Naive thymus-derived CD4-positive, alpha-beta T cell (primary cell): ENCODE measurements around the gene EBF3. TPM values are rescaled to one million over a fixed set of nuclear protein-coding genes. Genes with fewer than 3 reads are reported as not detected.

Source experiments
- ATAC-seq: fragments of 150-1000 bp; cut with Tn5 transposase; 2 replicates; pipeline ENCODE4 v1.10.0; 2021; ENCODE audit warnings: mild to moderate bottlenecking, moderate library complexity
- CTCF ChIA-PET: fragments of 350-600 bp; sonication (Branson Sonifier 250); formaldehyde crosslinking; loops from one replicate; lab custom pipeline; 2021; ENCODE audit warnings: antibody characterized with exemption; lab: Charles Lee
- POLR2A ChIA-PET: fragments of 350-600 bp; sonication (Branson Sonifier 250); formaldehyde crosslinking; loops from one replicate; lab custom pipeline; 2021; ENCODE audit warnings: antibody characterized with exemption, inconsistent platforms; lab: Charles Lee
- DNase-seq, 9 donors: peaks; one replicate each; pipeline versions ENCODE4 v3.0.0 to v3.0.0-alpha.2; 2020 to 2022; ENCODE audit warnings: mixed read lengths in 1 of 9
- H3K27ac ChIP-seq: one replicate; pipeline ENCODE4 v1.7.0; 2013; ENCODE audit warnings: mild to moderate bottlenecking, low read depth, low read length, moderate library complexity
- H3K27me3 ChIP-seq, 2 donors: one replicate each; pipeline ENCODE4 v1.7.0; 2013; ENCODE audit warnings: low read length in 2 of 2, mild to moderate bottlenecking in 2 of 2, moderate library complexity in 2 of 2; ENCODE audit not compliant: control insufficient read depth in 2 of 2, insufficient read depth in 2 of 2
- H3K36me3 ChIP-seq, 3 experiments: 1 replicate in 2 of 3; 2 replicates in 1 of 3; pipeline ENCODE4 v1.7.0; 2013; ENCODE audit warnings: low read length in 3 of 3, mild to moderate bottlenecking in 3 of 3, moderate library complexity in 1 of 3; ENCODE audit not compliant: insufficient read depth in 3 of 3, control insufficient read depth in 2 of 3
- H3K4me1 ChIP-seq, 2 donors: one replicate each; pipeline ENCODE4 v1.7.0; 2013; ENCODE audit warnings: low read length in 2 of 2, mild to moderate bottlenecking in 2 of 2, moderate library complexity in 1 of 2; ENCODE audit not compliant: control insufficient read depth in 2 of 2, insufficient read depth in 2 of 2
- H3K4me3 ChIP-seq: 2 replicates; pipeline ENCODE4 v1.7.0; 2013; ENCODE audit warnings: mild to moderate bottlenecking, low read length
- H3K9me3 ChIP-seq, 3 experiments: 1 replicate in 2 of 3; 2 replicates in 1 of 3; pipeline ENCODE4 v1.7.0; 2013; ENCODE audit warnings: low read length in 3 of 3; ENCODE audit not compliant: control insufficient read depth in 2 of 3
- H3K27ac Mint-ChIP-seq, 9 donors: one replicate each; pipeline ENCODE4 v1.8.0; 2020 to 2022; ENCODE audit warnings: mixed read lengths in 9 of 9, mild to moderate bottlenecking in 8 of 9, moderate library complexity in 5 of 9, inconsistent platforms in 2 of 9
- H3K27me3 Mint-ChIP-seq, 5 donors: one replicate each; pipeline ENCODE4 v1.8.0; 2021 to 2022; ENCODE audit warnings: mixed read lengths in 5 of 5, mild to moderate bottlenecking in 1 of 5
- H3K36me3 Mint-ChIP-seq, 5 donors: one replicate each; pipeline ENCODE4 v1.8.0; 2020 to 2022; ENCODE audit warnings: mixed read lengths in 5 of 5, mild to moderate bottlenecking in 3 of 5, inconsistent platforms in 1 of 5
- H3K4me1 Mint-ChIP-seq, 7 donors: one replicate each; pipeline ENCODE4 v1.8.0; 2020 to 2022; ENCODE audit warnings: mixed read lengths in 7 of 7, mild to moderate bottlenecking in 3 of 7, inconsistent platforms in 1 of 7
- H3K4me3 Mint-ChIP-seq, 10 donors: one replicate each; pipeline ENCODE4 v1.8.0; 2020 to 2022; ENCODE audit warnings: mild to moderate bottlenecking in 10 of 10, mixed read lengths in 10 of 10, moderate library complexity in 6 of 10, inconsistent platforms in 2 of 10
- H3K9me3 Mint-ChIP-seq, 11 donors: one replicate each; pipeline ENCODE4 v1.8.0; 2020 to 2022; ENCODE audit warnings: mixed read lengths in 11 of 11, mild to moderate bottlenecking in 4 of 11, inconsistent platforms in 1 of 11, moderate library complexity in 1 of 11
- intact Hi-C, 2 donors: fragments of 100-400 bp; cut with micrococcal nuclease; formaldehyde crosslinking; loops; one replicate each; pipeline ENCODE4 v1.15.1; 2023
- polyA plus RNA-seq, 2 donors: library from polyadenylated mRNA; unstranded; fragments of 300-500 nt; fragmentation: Illumina TruSeq; gene quantifications; one replicate each; pipeline ENCODE4 v1.2.3, GENCODE V29; 2021
- total RNA-seq, 6 experiments: library from RNA in 5 of 6; stranded (reverse) in 5 of 6; gene quantifications; 1 replicate in 5 of 6; 2 replicates in 1 of 6; pipeline ENCODE4 v1.2.3 and lab custom pipeline; 2021 to 2026

Gene EBF3
- total and polyA plus RNA-seq, 7 experiments from 2014 or later = not detected

DNA sequence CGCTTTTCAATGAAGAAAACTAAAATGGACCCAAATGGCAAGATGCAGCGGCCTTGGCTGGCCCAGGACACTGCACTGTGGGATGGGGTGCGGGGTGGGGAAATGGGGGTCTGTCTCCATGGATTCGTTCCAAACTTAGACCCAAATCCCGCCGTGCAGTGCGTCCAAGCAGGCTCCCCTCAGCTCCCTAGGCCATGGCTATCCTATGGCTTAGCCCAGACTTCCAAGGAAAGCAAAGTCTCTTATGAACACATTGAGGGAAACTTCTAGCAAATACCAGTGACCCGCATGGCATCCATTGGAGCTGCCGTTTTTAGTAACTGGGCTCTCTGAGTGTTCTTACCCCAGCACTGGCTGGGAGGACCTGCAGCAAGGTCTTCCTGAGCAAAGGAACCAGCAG is 122.5 kb downstream of the EBF3 start:
- Histone ChIP-seq H3K27me3 (no peaks in the 10 kb centered on the region), H3K36me3 (no peaks in the 10 kb centered on the region), H3K4me3 (no peak overlapping the region), H3K9me3 (no peaks in the 10 kb centered on the region), H3K4me1 (no peaks in the 10 kb centered on the region), H3K27ac (no peak overlapping the region)
- intact Hi-C loops = no loop called here
- H3K4me1 Mint-ChIP-seq = no peaks in the 10 kb centered on the region
- no peak overlapping the region for H3K27ac Mint-ChIP-seq
- peaks cover 0 to 1% (median 0%) of the 10 kb centered on the region in 11 donors for H3K9me3 Mint-ChIP-seq
- ChIA-PET POLR2A (no interaction called here), CTCF (no interaction called here)
- ATAC-seq = no peak
- no peak overlapping the region for H3K4me3 Mint-ChIP-seq
- no peaks in the 10 kb centered on the region for H3K27me3 Mint-ChIP-seq
- DNase-seq = no peak
- no peaks in the 10 kb centered on the region for H3K36me3 Mint-ChIP-seq

- POLR2A ChIA-PET = no interaction called here
- Histone ChIP-seq H3K4me1 (no peaks in the 10 kb centered on the region), H3K27me3 (no peaks in the 10 kb centered on the region), H3K27ac (no peak overlapping the region), H3K4me3 (no peak overlapping the region), H3K36me3 (no peaks in the 10 kb centered on the region), H3K9me3 (no peaks in the 10 kb centered on the region)
- Mint-ChIP-seq H3K4me1 (no peaks in the 10 kb centered on the region), H3K9me3 (peaks cover 0 to 1% (median 0%) of the 10 kb centered on the region in 11 donors), H3K27me3 (no peaks in the 10 kb centered on the region), H3K4me3 (no peak overlapping the region), H3K36me3 (no peaks in the 10 kb centered on the region), H3K27ac (no peak overlapping the region)
- no peak for DNase-seq
- ATAC-seq = no peak
- CTCF ChIA-PET = no interaction called here
- intact Hi-C loops = no loop called here
Observed at GRCh38 chr10:129841071-129841470, 123.0 kb downstream of the EBF3 start.

DNA sequence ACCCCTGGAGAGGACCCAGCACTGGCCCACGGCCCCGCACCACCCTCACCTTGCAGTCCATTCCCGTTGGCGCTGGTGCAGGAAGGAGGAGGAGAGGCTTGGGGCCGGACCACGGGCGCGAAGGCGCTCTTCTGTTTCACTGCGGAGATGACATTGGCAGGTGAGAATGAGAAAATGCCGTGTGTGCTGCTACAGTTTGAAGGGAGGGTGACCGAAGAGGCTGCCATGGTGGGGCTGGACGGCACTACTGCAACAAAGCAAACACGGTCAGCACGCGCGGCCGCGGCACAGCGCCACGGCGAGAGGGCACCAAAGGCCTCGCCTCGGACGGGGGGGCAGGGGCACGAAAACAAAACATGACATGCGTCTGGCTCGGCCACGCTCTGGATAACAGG is 123.9 kb downstream of the EBF3 start:
- H3K9me3 Mint-ChIP-seq = peaks cover 0 to 1% (median 0%) of the 10 kb centered on the region in 11 donors
- Histone ChIP-seq H3K27ac (no peak overlapping the region), H3K4me1 (no peaks in the 10 kb centered on the region), H3K36me3 (no peaks in the 10 kb centered on the region), H3K27me3 (no peaks in the 10 kb centered on the region), H3K9me3 (no peaks in the 10 kb centered on the region), H3K4me3 (no peak overlapping the region)
- H3K27me3 Mint-ChIP-seq = no peaks in the 10 kb centered on the region
- no peaks in the 10 kb centered on the region for H3K4me1 Mint-ChIP-seq
- ChIA-PET POLR2A (no interaction called here), CTCF (no interaction called here)
- no peak for DNase-seq
- intact Hi-C loops = no loop called here
- no peak overlapping the region for H3K4me3 Mint-ChIP-seq
- ATAC-seq = no peak
- H3K36me3 Mint-ChIP-seq = no peaks in the 10 kb centered on the region
- H3K27ac Mint-ChIP-seq = no peak overlapping the region

GRCh38 chr10:129839285-129840195 is 124.5 kb downstream of the EBF3 start:
- Histone ChIP-seq H3K27ac (no peak overlapping the region), H3K27me3 (no peaks in the 10 kb centered on the region), H3K36me3 (no peaks in the 10 kb centered on the region), H3K4me1 (no peaks in the 10 kb centered on the region), H3K4me3 (no peak overlapping the region), H3K9me3 (no peaks in the 10 kb centered on the region)
- Mint-ChIP-seq H3K4me3 (no peak overlapping the region), H3K4me1 (no peaks in the 10 kb centered on the region), H3K27me3 (no peaks in the 10 kb centered on the region), H3K27ac (no peak overlapping the region), H3K36me3 (no peaks in the 10 kb centered on the region), H3K9me3 (peaks cover 0 to 1% (median 0%) of the 10 kb centered on the region in 11 donors)
- ChIA-PET CTCF (no interaction called here), POLR2A (no interaction called here)
- ATAC-seq (no peak), DNase-seq (no peak)
- intact Hi-C loops = no loop called here

GRCh38 chr10:129838794-129839193 is 125.3 kb downstream of the EBF3 start:
- Mint-ChIP-seq H3K27ac (no peak overlapping the region), H3K4me1 (no peaks in the 10 kb centered on the region), H3K36me3 (no peaks in the 10 kb centered on the region), H3K27me3 (no peaks in the 10 kb centered on the region), H3K9me3 (peaks cover 0 to 1% (median 0%) of the 10 kb centered on the region in 11 donors), H3K4me3 (no peak overlapping the region)
- H3K4me3 ChIP-seq = no peak overlapping the region
- no peak for DNase-seq
- intact Hi-C loops = no loop called here
- H3K36me3 ChIP-seq = no peaks in the 10 kb centered on the region
- POLR2A ChIA-PET = no interaction called here
- no peaks in the 10 kb centered on the region for H3K4me1 ChIP-seq
- ATAC-seq = no peak
- CTCF ChIA-PET = no interaction called here
- H3K9me3 ChIP-seq = no peaks in the 10 kb centered on the region
- H3K27me3 ChIP-seq = no peaks in the 10 kb centered on the region
- no peak overlapping the region for H3K27ac ChIP-seq

DNA sequence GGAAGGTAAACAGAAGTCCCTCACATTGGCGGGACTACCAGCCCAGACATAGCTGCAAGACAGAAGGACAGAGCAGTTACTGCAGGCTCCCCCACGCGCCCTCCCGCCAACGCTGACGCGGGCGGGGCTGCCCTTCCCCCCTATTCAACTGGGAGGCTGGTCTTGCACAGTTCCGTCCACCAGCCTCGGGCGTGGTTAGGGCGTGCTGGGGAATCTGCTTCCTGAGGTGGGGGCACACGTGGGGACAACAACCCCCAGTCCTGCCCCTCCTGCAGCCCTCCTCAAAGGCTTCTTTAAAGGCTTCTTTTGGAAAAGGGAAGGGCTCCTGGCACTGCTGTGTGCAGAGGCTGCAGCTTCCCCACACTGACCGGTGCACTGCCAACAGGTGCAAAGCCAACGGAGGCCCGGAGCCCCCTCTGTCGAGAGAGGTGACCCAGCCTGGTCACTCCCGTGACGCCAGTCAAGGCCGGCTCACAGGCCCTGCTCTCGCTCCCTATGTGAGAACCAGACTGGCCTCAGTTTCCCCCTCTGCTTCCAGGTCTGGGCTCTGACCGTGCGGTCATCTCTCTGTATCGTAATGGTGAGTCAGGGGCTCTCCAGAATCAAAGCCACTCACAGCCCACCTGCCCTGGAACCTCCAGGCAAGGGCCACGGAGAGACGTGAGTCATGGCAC is 126.0 kb downstream of the EBF3 start:
- no peak overlapping the region for H3K27ac Mint-ChIP-seq
- peaks cover 0 to 1% (median 0%) of the 10 kb centered on the region in 11 donors for H3K9me3 Mint-ChIP-seq
- Histone ChIP-seq H3K9me3 (no peaks in the 10 kb centered on the region), H3K4me3 (no peak overlapping the region), H3K27me3 (no peaks in the 10 kb centered on the region), H3K4me1 (no peaks in the 10 kb centered on the region), H3K36me3 (no peaks in the 10 kb centered on the region), H3K27ac (no peak overlapping the region)
- POLR2A ChIA-PET = no interaction called here
- CTCF ChIA-PET = no interaction called here
- no peak for ATAC-seq
- H3K4me1 Mint-ChIP-seq = no peaks in the 10 kb centered on the region
- H3K27me3 Mint-ChIP-seq = no peaks in the 10 kb centered on the region
- no peak for DNase-seq
- no peak overlapping the region for H3K4me3 Mint-ChIP-seq
- intact Hi-C loops = no loop called here
- no peaks in the 10 kb centered on the region for H3K36me3 Mint-ChIP-seq
